CD8-positive, alpha-beta memory T cell (primary cell): ENCODE data around the gene VPS35L. TPM values are rescaled to one million over a fixed set of nuclear protein-coding genes. Genes with fewer than 3 reads are reported as not detected.

Experiments used
- CTCF ChIA-PET: fragments of 350-600 bp; sonication (Branson Sonifier 250); formaldehyde crosslinking; loops from one replicate; lab custom pipeline; 2021; ENCODE audit warnings: antibody characterized with exemption; lab: Charles Lee
- POLR2A ChIA-PET: fragments of 350-600 bp; sonication (Branson Sonifier 250); formaldehyde crosslinking; loops from one replicate; lab custom pipeline; 2021; ENCODE audit warnings: antibody characterized with exemption; lab: Charles Lee
- DNase-seq, 5 donors: peaks; one replicate each; pipeline versions ENCODE4 v3.0.0 to v3.0.0-alpha.2; 2020 to 2022; ENCODE audit warnings: mixed read lengths in 1 of 5
- H3K27ac ChIP-seq: one replicate; pipeline ENCODE4 v1.7.0; 2013; ENCODE audit warnings: low read depth, mild to moderate bottlenecking, low read length, moderate library complexity
- H3K27me3 ChIP-seq: 2 replicates; pipeline ENCODE4 v1.7.0; 2013; ENCODE audit warnings: low read length, mild to moderate bottlenecking; ENCODE audit not compliant: insufficient read depth, poor library complexity, severe bottlenecking
- H3K36me3 ChIP-seq: 2 replicates; pipeline ENCODE4 v1.7.0; 2013; ENCODE audit warnings: mild to moderate bottlenecking, low read length, moderate library complexity; ENCODE audit not compliant: insufficient read depth
- H3K4me1 ChIP-seq: 2 replicates; pipeline ENCODE4 v1.7.0; 2013; ENCODE audit warnings: mild to moderate bottlenecking, low read length, moderate library complexity; ENCODE audit not compliant: insufficient read depth
- H3K4me3 ChIP-seq: 2 replicates; pipeline ENCODE4 v1.7.0; 2013; ENCODE audit warnings: mild to moderate bottlenecking, low read length
- H3K9me3 ChIP-seq: 2 replicates; pipeline ENCODE4 v1.7.0; 2013; ENCODE audit warnings: mild to moderate bottlenecking, low read length
- H3K27ac Mint-ChIP-seq, 8 donors: one replicate each; pipeline ENCODE4 v1.8.0; 2020 to 2021; ENCODE audit warnings: mixed read lengths in 8 of 8, mild to moderate bottlenecking in 6 of 8, inconsistent platforms in 3 of 8, moderate library complexity in 3 of 8
- H3K27me3 Mint-ChIP-seq, 2 donors: one replicate each; pipeline ENCODE4 v1.8.0; 2020 to 2021; ENCODE audit warnings: mixed read lengths in 2 of 2, mild to moderate bottlenecking in 1 of 2, moderate library complexity in 1 of 2
- H3K36me3 Mint-ChIP-seq, 3 donors: one replicate each; pipeline ENCODE4 v1.8.0; 2020 to 2021; ENCODE audit warnings: mixed read lengths in 3 of 3, inconsistent platforms in 1 of 3, mild to moderate bottlenecking in 1 of 3
- H3K4me1 Mint-ChIP-seq, 3 donors: one replicate each; pipeline ENCODE4 v1.8.0; 2020 to 2021; ENCODE audit warnings: mixed read lengths in 3 of 3, inconsistent platforms in 1 of 3, mild to moderate bottlenecking in 1 of 3
- H3K4me3 Mint-ChIP-seq, 7 donors: one replicate each; pipeline ENCODE4 v1.8.0; 2020 to 2021; ENCODE audit warnings: mixed read lengths in 7 of 7, mild to moderate bottlenecking in 6 of 7, moderate library complexity in 4 of 7, inconsistent platforms in 2 of 7
- H3K9me3 Mint-ChIP-seq, 5 donors: one replicate each; pipeline ENCODE4 v1.8.0; 2020 to 2022; ENCODE audit warnings: mixed read lengths in 5 of 5, mild to moderate bottlenecking in 3 of 5, moderate library complexity in 2 of 5, inconsistent platforms in 1 of 5
- polyA plus RNA-seq: library from polyadenylated mRNA; unstranded; fragments of 300-500 nt; fragmentation: Illumina TruSeq; gene quantifications from one replicate; pipeline ENCODE4 v1.2.3, GENCODE V29; 2021
- total RNA-seq, 2 experiments: library from RNA; stranded (reverse); gene quantifications; one replicate each; pipeline ENCODE4 v1.2.3, GENCODE V29; 2021

Gene VPS35L
- total and polyA plus RNA-seq, 3 experiments from 2014 or later: 37.4 to 52.3 (median 40.2) TPM

GRCh38 chr16:19599968-19600716 is 44.6 kb downstream of the VPS35L start:
- Mint-ChIP-seq H3K9me3 (no peaks in the 10 kb centered on the region), H3K27me3 (no peaks in the 10 kb centered on the region), H3K27ac (peak overlapping the region in 1 of 8 donors; percentile 23), H3K36me3 (peaks cover 9 to 73% (median 12%) of the 10 kb centered on the region in 3 donors), H3K4me1 (no peaks in the 10 kb centered on the region), H3K4me3 (no peak overlapping the region)
- Histone ChIP-seq H3K27ac (no peak overlapping the region), H3K36me3 (no peaks in the 10 kb centered on the region), H3K4me1 (no peaks in the 10 kb centered on the region), H3K9me3 (no peaks in the 10 kb centered on the region), H3K27me3 (no peaks in the 10 kb centered on the region), H3K4me3 (no peak overlapping the region)
- ChIA-PET POLR2A (no interaction called here), CTCF (interaction anchor here (0.8 to 7.4 kb wide), 8 partner anchors 16 to 307 kb away, joined by 3 to 53 read pairs (median 5); partner anchors contain the start of genes GPRC5B and VPS35L)
- no peak for DNase-seq

- no peaks in the 10 kb centered on the region for H3K36me3 ChIP-seq
- Mint-ChIP-seq H3K9me3 (peaks cover 0 to 2% (median 0%) of the 10 kb centered on the region in 5 donors), H3K27ac (peak overlapping the region in 1 of 8 donors; percentile 67), H3K4me3 (no peak overlapping the region), H3K36me3 (peaks cover 19 to 75% (median 20%) of the 10 kb centered on the region in 3 donors), H3K27me3 (no peaks in the 10 kb centered on the region), H3K4me1 (no peaks in the 10 kb centered on the region)
- POLR2A ChIA-PET: no interaction called here
- H3K27ac ChIP-seq: no peak overlapping the region
- DNase-seq: peak in 3 of 5 donors; percentile 6 to 26 (median 18)
- no peaks in the 10 kb centered on the region for H3K4me1 ChIP-seq
- H3K9me3 ChIP-seq: no peaks in the 10 kb centered on the region
- no peaks in the 10 kb centered on the region for H3K27me3 ChIP-seq
- CTCF ChIA-PET: interaction anchor here (0.9 to 7.4 kb wide), 12 partner anchors 8 to 306 kb away, joined by 3 to 53 read pairs (median 5); partner anchors contain the start of genes GPRC5B and VPS35L
- no peak overlapping the region for H3K4me3 ChIP-seq
Observed at GRCh38 chr16:19601083-19601976, 45.8 kb downstream of the VPS35L start.

GRCh38 chr16:19604911-19605310 is 49.4 kb downstream of the VPS35L start:
- Histone ChIP-seq H3K27ac (no peak overlapping the region), H3K4me1 (no peaks in the 10 kb centered on the region), H3K27me3 (no peaks in the 10 kb centered on the region), H3K9me3 (no peaks in the 10 kb centered on the region), H3K36me3 (peaks cover 8% of the 10 kb centered on the region), H3K4me3 (no peak overlapping the region)
- no peak for DNase-seq
- H3K9me3 Mint-ChIP-seq: peaks cover 0 to 2% (median 0%) of the 10 kb centered on the region in 5 donors
- no peak overlapping the region for H3K4me3 Mint-ChIP-seq
- ChIA-PET CTCF (interaction anchor here (0.9 to 1.1 kb wide), 2 partner anchors 53 to 281 kb away, joined by 3 to 4 read pairs; no protein-coding TSS in a partner anchor), POLR2A (interaction anchor here (0.6 kb wide), 1 partner anchor 11 kb away, joined by 3 read pairs; no protein-coding TSS in a partner anchor)
- peaks cover 35 to 88% (median 39%) of the 10 kb centered on the region in 3 donors for H3K36me3 Mint-ChIP-seq
- no peaks in the 10 kb centered on the region for H3K27me3 Mint-ChIP-seq
- H3K27ac Mint-ChIP-seq: peak overlapping the region in 1 of 8 donors; percentile 17
- H3K4me1 Mint-ChIP-seq: no peaks in the 10 kb centered on the region

GRCh38 chr16:19605701-19606100 is 50.2 kb downstream of the VPS35L start:
- Mint-ChIP-seq H3K4me3 (no peak overlapping the region), H3K36me3 (peaks cover 35 to 88% (median 44%) of the 10 kb centered on the region in 3 donors), H3K9me3 (peaks cover 0 to 2% (median 0%) of the 10 kb centered on the region in 5 donors), H3K27me3 (no peaks in the 10 kb centered on the region), H3K27ac (no peak overlapping the region), H3K4me1 (no peaks in the 10 kb centered on the region)
- no peak for DNase-seq
- Histone ChIP-seq H3K27me3 (no peaks in the 10 kb centered on the region), H3K9me3 (no peaks in the 10 kb centered on the region), H3K27ac (no peak overlapping the region), H3K4me3 (no peak overlapping the region), H3K36me3 (peaks cover 8% of the 10 kb centered on the region), H3K4me1 (no peaks in the 10 kb centered on the region)
- ChIA-PET CTCF (interaction anchor here (0.9 to 1.6 kb wide), 2 partner anchors 53 to 281 kb away, joined by 3 to 9 read pairs; no protein-coding TSS in a partner anchor), POLR2A (interaction anchor here (0.5 to 0.6 kb wide), 2 partner anchors 11 to 1107 kb away, joined by 3 to 5 read pairs; no protein-coding TSS in a partner anchor)

GRCh38 chr16:19607616-19608280 is 52.2 kb downstream of the VPS35L start:
- no peak overlapping the region for H3K27ac Mint-ChIP-seq
- Histone ChIP-seq H3K4me1 (no peaks in the 10 kb centered on the region), H3K36me3 (peaks cover 8% of the 10 kb centered on the region), H3K27me3 (no peaks in the 10 kb centered on the region), H3K4me3 (no peak overlapping the region), H3K9me3 (no peaks in the 10 kb centered on the region), H3K27ac (no peak overlapping the region)
- H3K9me3 Mint-ChIP-seq: peaks cover 0 to 2% (median 0%) of the 10 kb centered on the region in 5 donors
- no peaks in the 10 kb centered on the region for H3K4me1 Mint-ChIP-seq
- H3K36me3 Mint-ChIP-seq: peaks cover 43 to 89% (median 54%) of the 10 kb centered on the region in 3 donors
- DNase-seq: no peak
- H3K27me3 Mint-ChIP-seq: no peaks in the 10 kb centered on the region
- no peak overlapping the region for H3K4me3 Mint-ChIP-seq
- ChIA-PET POLR2A (no interaction called here), CTCF (no interaction called here)

- Histone ChIP-seq H3K9me3 (no peaks in the 10 kb centered on the region), H3K27me3 (no peaks in the 10 kb centered on the region), H3K4me3 (no peak overlapping the region), H3K4me1 (no peaks in the 10 kb centered on the region), H3K36me3 (peaks cover 8% of the 10 kb centered on the region), H3K27ac (no peak overlapping the region)
- DNase-seq: no peak
- H3K27ac Mint-ChIP-seq: peak overlapping the region in 2 of 8 donors; percentile 35 to 44
- ChIA-PET CTCF (no interaction called here), POLR2A (no interaction called here)
- H3K36me3 Mint-ChIP-seq: peaks cover 41 to 87% (median 53%) of the 10 kb centered on the region in 3 donors
- no peaks in the 10 kb centered on the region for H3K4me1 Mint-ChIP-seq
- no peak overlapping the region for H3K4me3 Mint-ChIP-seq
- no peaks in the 10 kb centered on the region for H3K27me3 Mint-ChIP-seq
- peaks cover 0 to 2% (median 0%) of the 10 kb centered on the region in 5 donors for H3K9me3 Mint-ChIP-seq
Observed at GRCh38 chr16:19609359-19609758, 53.9 kb downstream of the VPS35L start.

GRCh38 chr16:19610200-19610599 is 54.7 kb downstream of the VPS35L start:
- H3K4me3 Mint-ChIP-seq: no peak overlapping the region
- no peaks in the 10 kb centered on the region for H3K27me3 ChIP-seq
- no peaks in the 10 kb centered on the region for H3K9me3 ChIP-seq
- H3K27ac Mint-ChIP-seq: no peak overlapping the region
- H3K36me3 Mint-ChIP-seq: peaks cover 34 to 87% (median 51%) of the 10 kb centered on the region in 3 donors
- no peak overlapping the region for H3K4me3 ChIP-seq
- peaks cover 8% of the 10 kb centered on the region for H3K36me3 ChIP-seq
- CTCF ChIA-PET: no interaction called here
- no peaks in the 10 kb centered on the region for H3K4me1 Mint-ChIP-seq
- peaks cover 0 to 2% (median 0%) of the 10 kb centered on the region in 5 donors for H3K9me3 Mint-ChIP-seq
- DNase-seq: no peak
- no peak overlapping the region for H3K27ac ChIP-seq
- H3K27me3 Mint-ChIP-seq: no peaks in the 10 kb centered on the region
- no peaks in the 10 kb centered on the region for H3K4me1 ChIP-seq
- POLR2A ChIA-PET: no interaction called here
